Mucosa of descending colon (tissue), 3 donors: ENCODE data around the gene FAM89A. TPM values are rescaled to one million over a fixed set of nuclear protein-coding genes. Genes with fewer than 3 reads are reported as not detected.
A peak's percentile ranks its signal among the peaks of the same experiment; 100 is the strongest.
"Not testable (repeated sequence)": the region's sequence is repeated elsewhere in the genome, so short reads cannot be mapped to it uniquely, and the experiment has no call there.

Source experiments
- ATAC-seq: fragments of 200-7000 bp; cut with Tn5 transposase; one replicate; pipeline ENCODE4 v1.9.1; 2020; ENCODE audit warnings: mild to moderate bottlenecking, moderate library complexity
- DNase-seq, 3 donors: peaks; one replicate each; pipeline ENCODE4 v3.0.0-alpha.2; 2020
- H3K36me3 ChIP-seq: fragments of 200-600 bp; one replicate; pipeline ENCODE4 v1.8.0; 2021; ENCODE audit warnings: low read depth, mild to moderate bottlenecking
- H3K4me1 ChIP-seq: fragments of 200-600 bp; one replicate; pipeline ENCODE4 v1.8.0; 2021; ENCODE audit warnings: low read depth, mild to moderate bottlenecking
- H3K4me3 ChIP-seq: fragments of 200-600 bp; one replicate; pipeline ENCODE4 v1.8.0; 2021; ENCODE audit warnings: mild to moderate bottlenecking
- H3K9me3 ChIP-seq: fragments of 200-600 bp; one replicate; pipeline ENCODE4 v1.8.0; 2021; ENCODE audit warnings: mild to moderate bottlenecking
- intact Hi-C, 2 donors: fragments of 100-400 bp; cut with DNase I in 1 of 2; cut with micrococcal nuclease in 1 of 2; formaldehyde crosslinking; loops; one replicate each; pipeline versions ENCODE4 v1.11.0 to v1.11.1; 2022; cut with DNase I, micrococcal nuclease
- total RNA-seq, 3 donors: library from RNA; stranded (reverse); fragmentation: NEBNext Ultra II Directional in 2 of 3; extraction: Animal tissue kit (Norgen Biotek cat#: 25700) in 2 of 3; gene quantifications; one replicate each; pipeline versions ENCODE4 v1.2.1 to v1.2.4, GENCODE V29; 2021 to 2023
- TF ChIP-seq, protein P1 (sequence below): fragments of 200-600 bp; IDR thresholded peaks from one replicate; pipeline ENCODE4 v1.8.0; 2022; ENCODE audit warnings: antibody characterized with exemption, mild to moderate bottlenecking
- donor health status: DM: no; HTN: no; CAD: no; lungs with moderate emphysema.
- donor health status: DM: no; HTN: no; CAD: no.
- donor health status: DM: no; HTN: yes; CAD: no.

FAM89A gene
- total RNA-seq, 3 donors from 2014 or later = 2.2 to 4.4 (median 3.0) TPM

DNA sequence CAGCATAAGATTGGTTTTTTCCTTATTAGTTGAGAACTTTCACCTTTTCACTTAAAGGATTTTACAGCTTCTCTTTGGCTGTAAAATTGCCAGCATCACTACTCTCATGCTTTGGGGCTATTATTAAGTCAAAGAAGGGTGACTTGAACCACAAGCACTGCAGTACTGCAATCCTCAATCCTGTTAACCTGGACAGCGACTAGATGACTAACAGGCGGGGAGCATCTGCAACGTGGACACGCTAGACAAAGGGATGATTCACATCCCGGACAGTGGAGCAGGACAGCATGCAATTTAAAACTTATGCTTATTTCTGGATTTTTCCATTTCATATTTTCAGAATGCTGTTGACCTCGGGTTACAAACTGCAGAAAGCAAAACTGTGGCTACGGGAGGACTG, 53.1 kb downstream of the FAM89A start:
- no peaks in the 10 kb centered on the region for H3K36me3 ChIP-seq
- peaks cover 19% of the 10 kb centered on the region for H3K4me1 ChIP-seq
- DNase-seq (no peak), ATAC-seq (peak; percentile 48)
- intact Hi-C loops = no loop called here
- TF ChIP-seq, protein P1, sequence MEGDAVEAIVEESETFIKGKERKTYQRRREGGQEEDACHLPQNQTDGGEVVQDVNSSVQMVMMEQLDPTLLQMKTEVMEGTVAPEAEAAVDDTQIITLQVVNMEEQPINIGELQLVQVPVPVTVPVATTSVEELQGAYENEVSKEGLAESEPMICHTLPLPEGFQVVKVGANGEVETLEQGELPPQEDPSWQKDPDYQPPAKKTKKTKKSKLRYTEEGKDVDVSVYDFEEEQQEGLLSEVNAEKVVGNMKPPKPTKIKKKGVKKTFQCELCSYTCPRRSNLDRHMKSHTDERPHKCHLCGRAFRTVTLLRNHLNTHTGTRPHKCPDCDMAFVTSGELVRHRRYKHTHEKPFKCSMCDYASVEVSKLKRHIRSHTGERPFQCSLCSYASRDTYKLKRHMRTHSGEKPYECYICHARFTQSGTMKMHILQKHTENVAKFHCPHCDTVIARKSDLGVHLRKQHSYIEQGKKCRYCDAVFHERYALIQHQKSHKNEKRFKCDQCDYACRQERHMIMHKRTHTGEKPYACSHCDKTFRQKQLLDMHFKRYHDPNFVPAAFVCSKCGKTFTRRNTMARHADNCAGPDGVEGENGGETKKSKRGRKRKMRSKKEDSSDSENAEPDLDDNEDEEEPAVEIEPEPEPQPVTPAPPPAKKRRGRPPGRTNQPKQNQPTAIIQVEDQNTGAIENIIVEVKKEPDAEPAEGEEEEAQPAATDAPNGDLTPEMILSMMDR = no peak
- H3K9me3 ChIP-seq = no peaks in the 10 kb centered on the region
- no peak overlapping the region for H3K4me3 ChIP-seq

DNA sequence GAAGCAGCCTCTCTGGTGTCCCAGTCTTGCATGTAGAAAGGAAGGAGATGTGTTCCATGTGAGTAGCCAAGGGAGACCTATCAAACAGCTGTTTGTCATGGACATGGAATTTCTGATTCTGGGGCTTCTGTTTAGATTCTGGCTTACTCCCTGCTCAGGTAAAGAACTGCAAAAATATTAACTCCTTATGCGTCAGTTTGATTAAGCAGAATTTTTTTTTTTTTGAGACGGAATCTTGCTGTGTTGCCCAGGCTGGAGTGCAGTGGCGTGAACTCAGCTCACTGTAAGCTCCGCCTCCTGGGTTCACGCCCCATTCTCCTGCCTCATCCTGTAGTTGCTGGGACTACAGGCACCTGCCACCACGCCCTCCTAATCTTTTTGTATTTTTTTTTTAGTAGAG, 54.3 kb downstream of the FAM89A start:
- intact Hi-C loops = no loop called here
- peak; percentile 79 for ATAC-seq
- peak; percentile 77 to 79 (median 78) for DNase-seq

DNA sequence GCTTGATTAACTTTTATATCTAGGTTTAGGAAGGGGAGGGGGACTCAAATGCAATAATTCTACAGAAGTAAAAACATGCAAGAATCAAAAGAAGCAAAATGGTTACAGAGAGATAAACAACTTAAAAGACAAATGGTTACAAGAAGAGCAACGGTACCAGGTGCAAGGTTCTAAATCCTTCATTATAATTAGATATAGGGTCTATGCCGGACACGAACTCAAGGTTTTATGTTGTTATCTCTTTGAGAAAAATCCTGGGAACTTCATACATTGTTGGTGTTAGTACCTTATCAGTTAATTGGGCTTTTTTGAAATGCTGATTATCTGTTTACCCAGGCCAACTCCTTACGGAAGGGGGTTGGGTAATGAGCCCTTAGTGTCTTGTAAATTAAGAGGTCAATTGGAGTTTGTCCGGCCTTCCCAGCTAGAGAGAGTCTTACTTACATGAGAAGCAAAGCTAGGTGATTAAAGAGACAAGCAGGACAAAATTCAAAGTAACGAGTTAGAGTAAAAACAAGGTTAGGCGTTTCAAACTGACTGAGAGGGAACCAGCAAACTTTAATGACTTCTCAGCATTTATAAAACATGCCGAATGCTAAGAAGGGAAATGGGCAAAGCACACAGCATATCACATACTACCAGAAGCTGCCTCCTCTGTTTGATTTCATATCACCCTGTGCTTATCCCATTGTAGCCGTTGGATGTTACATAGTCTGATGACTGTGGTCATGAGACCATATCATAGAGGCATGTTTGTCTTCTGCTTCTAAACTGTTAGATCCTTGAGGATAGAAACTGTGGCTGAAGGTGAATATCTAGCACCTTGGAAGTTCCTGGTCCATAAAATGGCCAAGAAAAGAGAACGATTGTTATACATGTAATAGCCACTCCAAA, 55.2 kb downstream of the FAM89A start:
- ATAC-seq = peak; percentile 60
- intact Hi-C loops, H3K36me3 ChIP-seq, H3K4me3 ChIP-seq, H3K9me3 ChIP-seq: not testable (repeated sequence)
- H3K4me1 ChIP-seq = peaks cover 26% of the 10 kb centered on the region
- DNase-seq = peak in 1 of 3 donors; percentile 48

More for the DNA sequence above, 54.3 kb downstream of the FAM89A start:
- no peaks in the 10 kb centered on the region for H3K36me3 ChIP-seq
- no peaks in the 10 kb centered on the region for H3K9me3 ChIP-seq
- TF ChIP-seq, protein P1 = no peak
- H3K4me1 ChIP-seq = peaks cover 19% of the 10 kb centered on the region
- H3K4me3 ChIP-seq = no peak overlapping the region

DNA sequence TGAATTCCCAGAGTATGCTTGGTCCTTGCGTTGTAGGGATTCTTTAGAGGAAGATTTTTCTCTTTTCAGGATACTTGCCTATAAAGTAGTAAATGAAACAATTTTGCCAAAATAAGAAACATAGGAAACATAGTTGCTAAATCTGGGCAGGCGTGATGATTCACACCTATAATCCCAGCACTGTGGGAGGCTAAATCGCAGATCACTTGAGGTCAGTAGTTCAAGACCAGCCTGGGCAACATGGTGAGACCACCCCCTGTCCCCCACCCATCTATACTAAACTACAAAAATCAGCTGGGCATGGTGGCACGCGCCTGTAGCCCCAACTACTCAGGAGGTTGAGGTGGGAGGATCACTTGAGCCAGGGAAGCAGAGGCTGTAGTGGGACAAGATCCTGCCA, 56.2 kb downstream of the FAM89A start:
- ATAC-seq (no peak), DNase-seq (no peak)
- TF ChIP-seq, protein P1 = no peak
- no peaks in the 10 kb centered on the region for H3K36me3 ChIP-seq
- intact Hi-C loops = no loop called here
- no peaks in the 10 kb centered on the region for H3K9me3 ChIP-seq
- H3K4me1 ChIP-seq = peaks cover 32% of the 10 kb centered on the region
- no peak overlapping the region for H3K4me3 ChIP-seq

DNA sequence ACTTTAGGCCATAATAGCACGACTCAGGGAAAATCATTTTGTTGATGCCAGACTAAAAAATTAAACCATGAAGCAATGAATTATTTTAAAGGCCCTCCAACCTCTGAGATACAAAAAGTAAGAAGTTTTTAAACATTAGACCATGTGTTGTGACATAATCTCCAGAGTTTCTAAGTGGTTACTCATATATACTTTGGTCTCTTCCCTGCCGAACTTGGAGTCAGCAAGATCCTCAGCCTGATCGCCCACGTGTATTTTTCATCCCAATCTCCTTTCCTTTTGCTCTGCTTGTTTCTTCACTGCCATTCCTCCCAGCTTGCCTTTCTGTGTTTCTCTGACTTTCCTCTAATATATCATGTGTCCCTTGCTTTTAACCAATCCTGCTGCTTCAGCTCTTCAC, 57.4 kb downstream of the FAM89A start:
- Histone ChIP-seq H3K9me3 (no peaks in the 10 kb centered on the region), H3K4me3 (no peak overlapping the region), H3K36me3 (no peaks in the 10 kb centered on the region), H3K4me1 (peaks cover 32% of the 10 kb centered on the region)
- TF ChIP-seq, protein P1 = no peak
- intact Hi-C loops = no loop called here
- no peak for DNase-seq
- ATAC-seq = no peak

DNA sequence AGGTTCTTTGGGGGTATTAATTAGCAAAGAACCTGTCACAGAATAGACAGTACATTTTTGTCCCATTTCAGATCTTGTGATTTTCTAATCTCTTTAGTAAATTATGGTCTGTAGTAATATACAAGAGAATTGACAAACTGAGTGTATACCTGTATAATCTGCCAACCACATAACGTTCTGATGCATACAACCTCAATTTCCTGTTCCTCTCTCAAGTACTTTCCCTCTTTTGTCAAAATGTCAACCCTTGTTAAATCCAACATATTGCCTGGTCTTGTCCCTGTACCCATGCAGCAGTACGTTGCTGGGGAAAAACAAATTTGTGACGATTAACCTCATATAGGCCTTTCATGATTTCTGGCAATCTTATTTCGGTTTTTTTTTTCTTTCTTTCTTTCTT, 60.1 kb downstream of the FAM89A start:
- Histone ChIP-seq H3K4me1 (peaks cover 24% of the 10 kb centered on the region), H3K36me3 (no peaks in the 10 kb centered on the region), H3K9me3 (no peaks in the 10 kb centered on the region), H3K4me3 (no peak overlapping the region)
- TF ChIP-seq, protein P1 = no peak
- ATAC-seq (no peak), DNase-seq (no peak)
- intact Hi-C loops = no loop called here
